Osteoblast (primary cell): ENCODE measurements around the gene LIPM. TPM values are rescaled to one million over a fixed set of nuclear protein-coding genes. Genes with fewer than 3 reads are reported as not detected.
A peak's percentile ranks its signal among the peaks of the same experiment; 100 is the strongest.
"Not testable (repeated sequence)": the region's sequence is repeated elsewhere in the genome, so short reads cannot be mapped to it uniquely, and the experiment has no call there.

Source experiments
- DNase-seq: peaks from one replicate; pipeline ENCODE4 v3.0.0; 2011; ENCODE audit warnings: low spot score, mixed read lengths; ENCODE audit not compliant: insufficient read length; ENCODE audit errors: missing footprints
- H2AFZ ChIP-seq: 2 replicates; pipeline ENCODE4 v1.6.0; 2011; ENCODE audit warnings: mild to moderate bottlenecking, low read length
- H3K27ac ChIP-seq: 2 replicates; pipeline ENCODE4 v1.5.1; 2011; ENCODE audit warnings: mild to moderate bottlenecking, low read depth, low read length, moderate library complexity
- H3K27me3 ChIP-seq: 2 replicates; pipeline ENCODE4 v1.6.0; 2012; ENCODE audit warnings: mild to moderate bottlenecking, control low read depth, inconsistent platforms, low read length, moderate library complexity; ENCODE audit not compliant: insufficient read depth
- H3K36me3 ChIP-seq: 2 replicates; pipeline ENCODE4 v1.5.1; 2011; ENCODE audit warnings: mild to moderate bottlenecking, low read length, control low read depth, moderate library complexity; ENCODE audit not compliant: insufficient read depth
- H3K4me1 ChIP-seq: 2 replicates; pipeline ENCODE4 v1.5.1; 2011; ENCODE audit warnings: mild to moderate bottlenecking, low read length, control low read depth, moderate library complexity; ENCODE audit not compliant: insufficient read depth
- H3K4me2 ChIP-seq: 2 replicates; pipeline ENCODE4 v1.6.0; 2011; ENCODE audit warnings: mild to moderate bottlenecking, low read length; ENCODE audit not compliant: insufficient read depth
- H3K4me3 ChIP-seq: fragments of 200-600 bp; sonication (generic); 3 replicates; pipeline ENCODE4 v1.5.1; 2012; ENCODE audit warnings: mild to moderate bottlenecking, low read length, inconsistent platforms; ENCODE audit not compliant: insufficient read depth
- H3K79me2 ChIP-seq: 2 replicates; pipeline ENCODE4 v1.6.0; 2012; ENCODE audit warnings: mild to moderate bottlenecking, low read length, control low read depth, inconsistent platforms; ENCODE audit not compliant: insufficient read depth
- H3K9me3 ChIP-seq: 2 replicates; pipeline ENCODE4 v1.5.1; 2011; ENCODE audit warnings: low read depth, low read length, control low read depth
- H4K20me1 ChIP-seq: 2 replicates; pipeline ENCODE4 v1.6.0; 2012; ENCODE audit warnings: mild to moderate bottlenecking, low read length, control low read depth; ENCODE audit not compliant: insufficient read depth
- CTCF ChIP-seq: IDR thresholded peaks from 2 replicates; pipeline ENCODE4 v1.5.1; 2011; ENCODE audit warnings: mild to moderate bottlenecking, low read depth, low read length, moderate library complexity; ENCODE audit errors: extremely low read depth
- total RNA-seq: library from RNA; depleted of rRNA; stranded (reverse); fragments of >200 nt; gene quantifications from 2 replicates; pipeline ENCODE4 v1.2.3, GENCODE V29; 2012

Gene LIPM
- total RNA-seq, 1 donor, result not detected

DNA sequence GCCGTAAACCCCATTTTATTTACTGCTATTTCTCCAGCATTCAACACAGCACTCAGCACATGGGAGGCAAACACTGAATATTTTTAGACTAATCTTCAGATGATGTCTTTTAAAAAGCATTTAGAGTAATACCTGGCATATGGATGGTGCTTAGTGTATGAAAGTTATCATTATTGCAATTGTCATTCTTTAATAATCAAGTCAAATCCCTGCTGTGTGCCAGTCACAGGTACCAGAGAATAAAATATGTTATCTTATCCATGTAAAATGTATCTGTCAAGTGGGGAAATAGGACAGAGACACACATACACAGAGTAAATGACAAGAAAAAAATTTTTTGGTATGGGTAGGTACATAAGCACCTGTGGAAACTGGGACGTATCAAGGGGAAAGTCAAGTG lies 30.6 kb downstream of the LIPM start:
- no peak for TF ChIP-seq CTCF
- Histone ChIP-seq H3K27ac (no peak overlapping the region), H4K20me1 (no peaks in the 10 kb centered on the region), H3K79me2 (no peaks in the 10 kb centered on the region), H2AFZ (no peak overlapping the region), H3K4me1 (no peaks in the 10 kb centered on the region), H3K36me3 (no peaks in the 10 kb centered on the region), H3K9me3 (no peaks in the 10 kb centered on the region), H3K4me2 (no peak overlapping the region), H3K4me3 (no peak overlapping the region), H3K27me3 (no peaks in the 10 kb centered on the region)
- peak; percentile 6 for DNase-seq

DNA sequence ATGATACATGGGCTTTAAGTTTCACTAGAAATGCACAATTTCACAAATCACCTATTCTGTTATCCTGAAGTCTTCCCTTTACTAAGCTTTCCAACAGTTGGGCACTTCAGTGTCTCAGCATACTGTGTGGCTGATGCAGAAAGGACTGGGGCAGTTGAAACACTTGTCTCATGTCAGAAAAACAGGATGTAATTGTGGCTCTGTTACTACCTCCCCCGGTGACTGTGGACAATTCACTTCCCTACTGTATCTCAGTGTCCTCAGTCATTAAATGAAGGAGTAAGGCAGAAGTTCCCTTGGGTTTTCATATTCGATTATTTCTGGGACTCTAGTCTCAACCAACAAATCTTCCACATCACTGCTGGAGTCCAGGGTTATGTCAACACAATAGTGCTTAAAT lies 31.2 kb downstream of the LIPM start:
- H3K4me1 ChIP-seq, result no peaks in the 10 kb centered on the region
- DNase-seq, result no peak
- H4K20me1 ChIP-seq, result no peaks in the 10 kb centered on the region
- H3K4me2 ChIP-seq, result no peak overlapping the region
- no peak for TF ChIP-seq CTCF
- no peaks in the 10 kb centered on the region for H3K27me3 ChIP-seq
- no peak overlapping the region for H3K27ac ChIP-seq
- H3K79me2 ChIP-seq, result no peaks in the 10 kb centered on the region
- H3K36me3 ChIP-seq, result no peaks in the 10 kb centered on the region
- no peak overlapping the region for H3K4me3 ChIP-seq
- peak overlapping the region; percentile 49 for H2AFZ ChIP-seq
- no peaks in the 10 kb centered on the region for H3K9me3 ChIP-seq

DNA sequence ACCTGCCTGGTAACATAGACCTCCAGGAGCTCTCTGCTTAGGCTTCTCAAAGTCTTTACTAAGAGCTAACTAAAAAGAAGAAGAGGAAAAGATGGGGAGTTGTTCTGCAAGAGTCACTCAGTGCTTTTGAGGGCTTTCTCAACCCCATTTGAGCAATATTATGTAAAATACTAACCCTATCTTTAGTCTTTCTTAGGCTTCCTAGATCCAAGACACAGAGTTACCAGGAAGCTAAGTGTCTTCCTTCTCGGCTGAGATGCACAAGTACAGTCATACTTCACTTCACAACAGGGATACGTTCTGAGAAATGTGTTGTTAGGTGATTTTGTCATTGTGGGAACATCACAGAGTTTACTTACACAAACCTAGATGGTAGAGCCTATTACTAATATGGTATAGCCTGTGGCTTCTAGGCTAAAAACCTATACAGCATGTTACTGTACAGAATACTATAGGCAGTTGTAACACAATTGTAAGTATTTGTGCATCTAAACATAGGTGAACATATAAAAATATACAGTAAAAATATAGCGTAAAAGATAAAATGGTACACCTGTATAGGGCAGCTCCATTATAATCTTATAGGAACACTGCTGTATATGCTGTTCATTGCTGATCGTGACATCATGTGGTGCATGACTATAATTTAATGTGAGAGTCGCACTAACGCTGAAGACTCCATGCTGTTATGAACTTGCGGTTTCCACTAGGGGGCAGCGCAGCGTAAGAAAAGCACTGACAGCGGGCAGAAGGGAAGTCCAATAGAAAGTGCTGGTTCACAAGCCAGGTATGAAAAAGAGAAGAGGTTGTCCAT lies 32.8 kb downstream of the LIPM start:
- Histone ChIP-seq H3K27ac (no peak overlapping the region), H3K36me3 (no peaks in the 10 kb centered on the region), H3K27me3 (no peaks in the 10 kb centered on the region), H3K79me2 (no peaks in the 10 kb centered on the region), H4K20me1 (no peaks in the 10 kb centered on the region), H3K4me1 (no peaks in the 10 kb centered on the region), H3K4me2 (no peak overlapping the region), H3K9me3 (no peaks in the 10 kb centered on the region), H2AFZ (peak overlapping the region; percentile 6), H3K4me3 (no peak overlapping the region)
- DNase-seq, result peak; percentile 31
- TF ChIP-seq CTCF, result peak; percentile 92

DNA sequence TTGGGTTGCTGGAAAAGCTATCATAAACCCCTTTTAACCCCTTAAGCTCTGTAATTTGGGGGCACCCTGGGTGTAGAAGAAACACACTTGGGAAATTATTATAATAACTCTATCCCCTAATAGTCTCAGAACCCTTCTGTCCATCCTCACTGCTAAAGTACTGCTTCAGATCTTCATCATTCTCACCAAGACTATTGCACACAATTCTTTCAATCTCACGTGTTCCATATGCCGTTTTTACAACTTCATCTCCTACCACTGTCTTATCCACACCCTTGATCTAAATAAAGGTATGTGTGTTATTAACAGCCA lies 33.3 kb downstream of the LIPM start:
- Histone ChIP-seq H3K4me1 (no peaks in the 10 kb centered on the region), H3K4me3 (no peak overlapping the region), H3K79me2 (no peaks in the 10 kb centered on the region), H3K27ac (no peak overlapping the region), H2AFZ (no peak overlapping the region), H4K20me1 (no peaks in the 10 kb centered on the region), H3K9me3 (no peaks in the 10 kb centered on the region), H3K36me3 (no peaks in the 10 kb centered on the region), H3K4me2 (no peak overlapping the region), H3K27me3 (no peaks in the 10 kb centered on the region)
- TF ChIP-seq CTCF, result no peak
- DNase-seq, result no peak

- H3K4me3 ChIP-seq, H3K79me2 ChIP-seq, H3K4me2 ChIP-seq, H3K27me3 ChIP-seq, H3K27ac ChIP-seq, DNase-seq, H2AFZ ChIP-seq, H3K9me3 ChIP-seq, H3K4me1 ChIP-seq, H3K36me3 ChIP-seq, H4K20me1 ChIP-seq: not testable (repeated sequence)
These were observed 35.1 kb downstream of the LIPM start for GRCh38 chr10:88837632-88838031.
